ENCODE measurements around the gene TBCEL. TPM values are rescaled to one million over a fixed set of nuclear protein-coding genes. Genes with fewer than 3 reads are reported as not detected.

Gene TBCEL
- total RNA-seq, 4 donors from 2014 or later = 5.4 to 15.2 (median 8.4) TPM

- DNase-seq (no peak), ATAC-seq (no peak)
- Histone ChIP-seq H3K27ac (no peak overlapping the region), H3K4me3 (no peak overlapping the region), H3K27me3 (no peaks in the 10 kb centered on the region), H3K9me3 (no peaks in the 10 kb centered on the region), H3K36me3 (no peaks in the 10 kb centered on the region), H3K4me1 (peaks cover 0 to 2% of the 10 kb centered on the region in 2 donors)
- intact Hi-C loops (cut with DNase I; ENCODE audit: low total_unique reads) (no loop called here), in situ Hi-C loops (cut with MboI; ENCODE audit: low sequenced_read_pairs in 4 of 4) (no loop called here)
- no peak for TF ChIP-seq POLR2A (IDR thresholded peaks at IDR 0.05)
- no peak for TF ChIP-seq CTCF (IDR thresholded peaks at IDR 0.05 in 4 of 5, conservative IDR thresholded peaks at IDR 0.05 in 1 of 5)
These were observed 75.5 kb downstream of the TBCEL start for GRCh38 chr11:121099364-121099763.

GRCh38 chr11:121099885-121100284, 76.0 kb downstream of the TBCEL start:
- DNase-seq (no peak), ATAC-seq (no peak)
- no peaks in the 10 kb centered on the region for H3K9me3 ChIP-seq
- H3K27me3 ChIP-seq = no peaks in the 10 kb centered on the region
- in situ Hi-C loops (cut with MboI; ENCODE audit: low sequenced_read_pairs in 4 of 4) (loop anchor here in 2 of 4 donors (25.0 kb wide), 1 partner anchor 588 kb away; the partner anchor contains the start of gene GRIK4 (in 2 of the 2)), intact Hi-C loops (cut with DNase I; ENCODE audit: low total_unique reads) (no loop called here)
- TF ChIP-seq CTCF (IDR thresholded peaks at IDR 0.05 in 4 of 5, conservative IDR thresholded peaks at IDR 0.05 in 1 of 5) (no peak), POLR2A (IDR thresholded peaks at IDR 0.05) (no peak)
- no peaks in the 10 kb centered on the region for H3K36me3 ChIP-seq
- peaks cover 4 to 7% of the 10 kb centered on the region in 2 donors for H3K4me1 ChIP-seq
- no peak overlapping the region for H3K27ac ChIP-seq
- no peak overlapping the region for H3K4me3 ChIP-seq

- intact Hi-C loops (cut with DNase I; ENCODE audit: low total_unique reads) (no loop called here), in situ Hi-C loops (cut with MboI; ENCODE audit: low sequenced_read_pairs in 4 of 4) (loop anchor here in 2 of 4 donors (25.0 kb wide), 1 partner anchor 589 kb away; the partner anchor contains the start of gene GRIK4 (in 2 of the 2))
- H3K36me3 ChIP-seq = no peaks in the 10 kb centered on the region
- DNase-seq = no peak
- no peak for ATAC-seq
- no peaks in the 10 kb centered on the region for H3K27me3 ChIP-seq
- peaks cover 12 to 14% of the 10 kb centered on the region in 2 donors for H3K4me1 ChIP-seq
- no peak within 1 kb of the TSS for H3K27ac ChIP-seq
- TF ChIP-seq POLR2A (IDR thresholded peaks at IDR 0.05) (no peak), CTCF (IDR thresholded peaks at IDR 0.05 in 4 of 5, conservative IDR thresholded peaks at IDR 0.05 in 1 of 5) (no peak)
- H3K4me3 ChIP-seq = no peak within 1 kb of the TSS
- no peaks in the 10 kb centered on the region for H3K9me3 ChIP-seq
These were observed 77.0 kb downstream of the TBCEL start, which contains the start of gene TECTA for GRCh38 chr11:121100943-121101342. Gene TECTA, plus strand, starts transcription at chr11:121101243. Its CDS starts 1,423 bp downstream, at chr11:121102666.

- no peaks in the 10 kb centered on the region for H3K36me3 ChIP-seq
- no peaks in the 10 kb centered on the region for H3K9me3 ChIP-seq
- no peak for TF ChIP-seq CTCF (IDR thresholded peaks at IDR 0.05 in 4 of 5, conservative IDR thresholded peaks at IDR 0.05 in 1 of 5)
- no peak for TF ChIP-seq POLR2A (IDR thresholded peaks at IDR 0.05)
- ATAC-seq (no peak), DNase-seq (peak; percentile 6 to 25)
- intact Hi-C loops (cut with DNase I; ENCODE audit: low total_unique reads) = no loop called here
- H3K4me1 ChIP-seq = peaks cover 14 to 16% of the 10 kb centered on the region in 2 donors
- H3K27ac ChIP-seq = peak overlapping the region in 2 of 4 donors; percentile 25 to 41
- in situ Hi-C loops (cut with MboI; ENCODE audit: low sequenced_read_pairs in 4 of 4) = loop anchor here in 2 of 4 donors (25.0 kb wide), 1 partner anchor 592 kb away; the partner anchor contains the start of gene GRIK4 (in 2 of the 2)
- no peak overlapping the region for H3K4me3 ChIP-seq
- H3K27me3 ChIP-seq = no peaks in the 10 kb centered on the region
These were observed 80.4 kb downstream of the TBCEL start for GRCh38 chr11:121104312-121104762.

All from gastrocnemius medialis (tissue), 4 donors.